ENCODE measurements around the gene PPM1J.

DNA sequence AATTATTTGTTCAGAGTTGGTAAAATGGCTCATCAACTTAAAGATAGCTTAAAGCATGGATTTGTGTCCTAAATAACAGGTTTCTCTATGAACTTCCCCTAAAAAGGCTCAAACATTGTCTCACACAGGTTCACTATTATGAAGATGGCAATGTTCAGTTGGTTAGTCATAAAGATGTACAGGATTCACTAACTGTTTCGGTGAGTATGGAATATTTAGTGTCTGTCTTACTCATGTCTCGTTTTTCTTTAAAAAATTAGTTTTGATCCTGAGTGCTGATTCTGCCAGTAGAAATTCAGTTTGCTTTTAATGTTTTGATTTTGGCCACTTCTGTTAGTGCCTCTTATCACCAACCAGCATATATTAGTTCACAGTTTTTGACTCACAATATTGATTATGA lies 48.2 kb downstream of the PPM1J start:
- TF ChIP-seq, protein P1, sequence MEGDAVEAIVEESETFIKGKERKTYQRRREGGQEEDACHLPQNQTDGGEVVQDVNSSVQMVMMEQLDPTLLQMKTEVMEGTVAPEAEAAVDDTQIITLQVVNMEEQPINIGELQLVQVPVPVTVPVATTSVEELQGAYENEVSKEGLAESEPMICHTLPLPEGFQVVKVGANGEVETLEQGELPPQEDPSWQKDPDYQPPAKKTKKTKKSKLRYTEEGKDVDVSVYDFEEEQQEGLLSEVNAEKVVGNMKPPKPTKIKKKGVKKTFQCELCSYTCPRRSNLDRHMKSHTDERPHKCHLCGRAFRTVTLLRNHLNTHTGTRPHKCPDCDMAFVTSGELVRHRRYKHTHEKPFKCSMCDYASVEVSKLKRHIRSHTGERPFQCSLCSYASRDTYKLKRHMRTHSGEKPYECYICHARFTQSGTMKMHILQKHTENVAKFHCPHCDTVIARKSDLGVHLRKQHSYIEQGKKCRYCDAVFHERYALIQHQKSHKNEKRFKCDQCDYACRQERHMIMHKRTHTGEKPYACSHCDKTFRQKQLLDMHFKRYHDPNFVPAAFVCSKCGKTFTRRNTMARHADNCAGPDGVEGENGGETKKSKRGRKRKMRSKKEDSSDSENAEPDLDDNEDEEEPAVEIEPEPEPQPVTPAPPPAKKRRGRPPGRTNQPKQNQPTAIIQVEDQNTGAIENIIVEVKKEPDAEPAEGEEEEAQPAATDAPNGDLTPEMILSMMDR (IDR thresholded peaks at IDR 0.05): no peak
- TF ChIP-seq POLR2A (IDR thresholded peaks at IDR 0.05) (no peak), EP300 (IDR thresholded peaks at IDR 0.05) (no peak)

All from suprapubic skin (tissue), 3 donors.